Tibial nerve (tissue), 4 donors: ENCODE data around the gene JADE3.

Source experiments
- CTCF ChIP-seq, 5 experiments: fragments of 200-600 bp in 3 of 5; fragments of 450-650 bp in 2 of 5; sonication (generic) in 3 of 5; IDR thresholded peaks; one replicate each; pipeline ENCODE4 v1.5.1; 2016 to 2019; ENCODE audit warnings: antibody characterized with exemption in 5 of 5, mild to moderate bottlenecking in 3 of 5, moderate library complexity in 2 of 5
- EP300 ChIP-seq, 2 donors: sonication (generic); formaldehyde crosslinking; IDR thresholded peaks; one replicate each; pipeline ENCODE4 v1.6.1; 2017; ENCODE audit warnings: antibody characterized with exemption in 2 of 2, mild to moderate bottlenecking in 1 of 2
- POLR2A ChIP-seq, 2 donors: fragments of 450-650 bp; IDR thresholded peaks; one replicate each; pipeline ENCODE4 v1.6.1; 2017; ENCODE audit warnings: antibody characterized with exemption in 2 of 2, mild to moderate bottlenecking in 2 of 2, moderate library complexity in 2 of 2

GRCh38 chrX:47093860-47094259 is 181.6 kb downstream of the JADE3 start:
- TF ChIP-seq CTCF (IDR thresholded peaks at IDR 0.05) (no peak), POLR2A (IDR thresholded peaks at IDR 0.05) (no peak), EP300 (IDR thresholded peaks at IDR 0.05) (no peak)
